GM12873 (cell line): ENCODE measurements around the gene COQ8B.

Source experiments
- TF ChIP-seq, protein P1 (sequence below): IDR thresholded peaks from 2 replicates; pipeline ENCODE4 v1.5.1; 2012; ENCODE audit warnings: low read depth, mild to moderate bottlenecking, moderate library complexity, low read length, control low read depth; ENCODE audit not compliant: insufficient read depth; ENCODE audit errors: missing control alignments

COQ8B gene

DNA sequence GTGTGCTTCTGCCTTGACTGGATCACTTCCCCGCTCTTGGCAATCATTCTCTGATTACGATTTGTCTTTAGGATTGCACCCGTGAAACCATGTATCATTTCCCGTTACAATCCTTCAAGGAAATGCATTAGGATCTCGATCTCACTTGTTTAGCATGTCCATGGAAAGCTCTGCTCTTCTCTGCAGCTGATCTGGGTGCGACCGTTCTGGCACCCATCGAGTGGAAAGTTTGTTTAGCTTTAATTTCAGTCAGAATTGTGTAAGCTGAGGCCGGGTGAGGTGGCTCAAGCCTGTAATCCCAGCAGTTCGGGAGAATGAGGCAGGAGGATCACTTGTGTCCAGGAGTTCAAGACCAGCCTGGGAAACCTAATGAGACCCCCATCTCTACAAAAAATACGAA is 57.1 kb downstream of the COQ8B start:
- TF ChIP-seq, protein P1, sequence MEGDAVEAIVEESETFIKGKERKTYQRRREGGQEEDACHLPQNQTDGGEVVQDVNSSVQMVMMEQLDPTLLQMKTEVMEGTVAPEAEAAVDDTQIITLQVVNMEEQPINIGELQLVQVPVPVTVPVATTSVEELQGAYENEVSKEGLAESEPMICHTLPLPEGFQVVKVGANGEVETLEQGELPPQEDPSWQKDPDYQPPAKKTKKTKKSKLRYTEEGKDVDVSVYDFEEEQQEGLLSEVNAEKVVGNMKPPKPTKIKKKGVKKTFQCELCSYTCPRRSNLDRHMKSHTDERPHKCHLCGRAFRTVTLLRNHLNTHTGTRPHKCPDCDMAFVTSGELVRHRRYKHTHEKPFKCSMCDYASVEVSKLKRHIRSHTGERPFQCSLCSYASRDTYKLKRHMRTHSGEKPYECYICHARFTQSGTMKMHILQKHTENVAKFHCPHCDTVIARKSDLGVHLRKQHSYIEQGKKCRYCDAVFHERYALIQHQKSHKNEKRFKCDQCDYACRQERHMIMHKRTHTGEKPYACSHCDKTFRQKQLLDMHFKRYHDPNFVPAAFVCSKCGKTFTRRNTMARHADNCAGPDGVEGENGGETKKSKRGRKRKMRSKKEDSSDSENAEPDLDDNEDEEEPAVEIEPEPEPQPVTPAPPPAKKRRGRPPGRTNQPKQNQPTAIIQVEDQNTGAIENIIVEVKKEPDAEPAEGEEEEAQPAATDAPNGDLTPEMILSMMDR: no peak

DNA sequence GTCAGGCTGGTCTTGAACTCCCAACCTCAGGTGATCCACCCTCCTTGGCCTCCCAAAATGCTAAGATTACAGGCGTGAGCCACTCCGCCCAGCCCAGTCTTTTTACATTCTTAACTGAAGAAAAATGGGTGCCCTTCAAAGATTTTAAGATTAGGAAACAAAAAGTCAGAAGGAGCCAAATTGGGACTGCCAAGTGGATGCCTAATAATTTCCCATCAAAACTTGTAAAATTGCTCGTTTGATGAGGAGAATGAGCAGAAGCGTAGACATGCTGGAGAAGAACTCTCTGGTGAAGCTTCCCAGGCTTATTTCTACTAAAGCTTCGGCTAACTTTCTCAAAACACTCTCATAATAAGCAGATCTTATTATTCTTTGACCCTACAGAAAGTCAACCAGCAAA is 57.6 kb downstream of the COQ8B start:
- TF ChIP-seq, protein P1: no peak

DNA sequence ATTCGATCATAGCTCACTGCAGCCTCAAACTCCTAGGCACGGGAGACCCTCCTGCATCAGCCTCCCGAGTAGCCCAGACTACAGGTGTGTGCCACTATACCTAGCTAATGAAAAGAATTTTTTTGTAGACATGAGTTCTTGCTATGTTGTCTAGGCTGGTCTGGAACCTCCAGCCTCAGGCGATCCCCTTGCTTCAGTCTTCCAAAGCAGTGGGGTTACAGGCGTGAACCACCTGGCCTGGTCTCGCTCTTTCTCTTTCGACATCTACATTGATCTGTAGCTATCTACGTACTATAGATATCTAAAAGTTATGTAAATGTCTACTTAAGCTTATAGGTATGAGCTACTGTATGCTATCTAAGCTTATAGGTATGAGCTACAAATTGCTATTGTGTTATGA is 58.7 kb downstream of the COQ8B start:
- TF ChIP-seq, protein P1: no peak

DNA sequence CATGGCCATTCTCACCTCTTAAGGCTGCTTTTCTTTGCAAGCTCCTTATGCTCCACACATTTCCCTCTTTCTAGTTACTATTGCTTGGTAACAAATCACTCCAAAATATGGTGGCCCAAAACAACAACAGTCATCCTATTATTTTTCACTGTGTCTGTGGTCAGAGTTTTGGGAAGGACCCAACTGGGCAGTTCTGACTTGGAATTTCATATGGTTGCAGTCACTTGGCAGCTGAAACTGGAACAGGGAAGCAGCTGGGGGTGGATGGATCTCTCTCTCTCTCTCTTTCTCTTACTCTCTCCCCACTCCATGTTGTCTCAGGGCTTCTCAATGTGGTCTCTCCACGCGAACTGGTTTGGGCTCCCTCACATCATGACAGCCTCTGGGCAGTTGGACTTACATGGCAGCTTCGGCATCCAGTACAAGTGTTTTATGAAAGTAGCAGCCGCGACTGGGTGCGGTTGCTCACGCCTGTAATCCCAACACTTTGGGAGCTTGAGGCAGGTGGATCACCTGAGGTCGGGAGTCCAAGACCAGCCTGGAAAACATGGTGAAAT is 65.9 kb downstream of the COQ8B start:
- TF ChIP-seq, protein P1: no peak

DNA sequence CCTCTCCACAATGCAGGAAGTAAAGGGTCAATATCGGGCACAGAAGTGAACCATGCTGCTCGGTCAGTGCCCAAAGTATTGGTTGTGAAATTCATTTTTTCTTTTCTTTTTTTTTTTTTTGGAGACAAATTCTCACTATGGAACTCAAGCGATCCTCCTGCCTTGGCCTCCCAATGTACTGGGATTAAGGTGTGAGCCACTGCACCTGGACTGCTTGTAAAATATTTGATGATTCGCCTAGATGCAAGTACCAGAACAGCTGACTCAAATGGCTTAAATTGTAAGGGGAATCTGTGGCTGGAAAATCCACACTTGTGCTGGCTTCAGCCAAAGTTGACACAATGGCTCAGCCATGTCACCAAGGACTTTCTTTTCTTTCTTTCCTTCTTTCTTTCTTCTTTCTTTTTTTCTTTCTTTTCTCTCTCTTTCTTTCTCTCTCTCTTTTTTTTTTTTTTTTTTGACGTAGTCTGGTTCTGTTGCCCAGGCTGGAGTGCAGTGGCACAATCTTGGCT is 69.9 kb downstream of the COQ8B start:
- TF ChIP-seq, protein P1: no peak

DNA sequence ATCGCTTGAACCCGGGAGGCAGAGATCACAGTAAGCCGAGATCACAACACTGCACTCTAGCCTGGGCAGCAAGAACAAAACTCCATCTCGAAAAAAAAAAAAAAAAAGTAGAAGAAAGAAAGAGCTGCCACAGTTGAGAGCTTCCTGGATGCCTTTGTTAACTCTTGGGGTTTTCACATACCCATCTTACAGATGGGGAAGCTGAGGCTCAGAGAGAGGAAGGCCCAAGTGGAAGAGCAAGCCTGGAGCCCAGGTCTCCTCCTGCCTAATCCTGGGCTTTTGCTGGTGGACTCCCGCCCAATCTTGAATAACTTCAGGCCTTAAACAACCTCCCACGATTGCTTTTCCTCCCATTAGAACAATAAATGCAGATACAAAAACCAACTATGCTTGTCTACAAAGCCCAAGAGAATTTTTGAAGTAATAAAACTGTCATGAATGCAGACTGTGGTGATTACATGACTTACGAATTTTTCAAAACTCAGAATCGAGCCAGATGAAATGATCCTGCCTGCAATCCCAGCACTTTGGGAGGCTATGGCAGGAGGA is 73.9 kb downstream of the COQ8B start:
- TF ChIP-seq, protein P1: no peak

DNA sequence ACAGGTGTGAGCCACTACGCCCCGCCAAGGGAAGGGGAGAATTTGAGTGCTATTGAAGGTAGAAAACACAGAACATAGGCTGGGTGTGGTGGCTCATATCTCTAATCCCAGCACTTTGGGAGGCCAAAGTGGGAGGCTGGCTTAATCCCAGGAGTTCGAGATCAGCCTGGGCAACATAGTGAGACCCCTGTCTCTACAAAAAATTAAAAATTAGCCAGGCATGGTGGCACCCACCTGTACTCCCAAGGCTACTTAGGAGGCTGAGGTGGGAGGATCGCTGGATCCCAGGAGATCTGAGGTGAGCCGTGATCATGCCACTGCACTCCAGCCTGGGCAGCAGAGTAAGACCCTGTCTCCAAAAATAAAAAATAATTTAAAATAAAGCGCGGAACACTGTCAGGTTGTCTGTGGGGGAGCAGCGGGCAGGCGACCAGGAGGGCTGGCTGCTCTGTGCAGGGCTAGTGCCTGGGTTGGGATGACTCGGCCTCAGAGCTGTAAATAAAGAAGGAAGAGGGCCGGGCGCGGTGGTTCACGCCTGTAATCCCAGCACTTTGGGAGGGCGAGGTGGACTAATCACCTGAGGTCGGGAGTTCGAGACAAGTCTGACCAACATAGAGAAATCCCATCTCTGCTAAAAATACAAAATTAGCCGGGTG is 74.5 kb downstream of the COQ8B start:
- TF ChIP-seq, protein P1: no peak
